Esophagus muscularis mucosa (tissue), 4 donors: Measurements from ENCODE around the gene PSENEN. TPM values are rescaled to one million over a fixed set of nuclear protein-coding genes. Genes with fewer than 3 reads are reported as not detected.

ENCODE experiments used
- DNase-seq: peaks from one replicate; pipeline ENCODE4 v3.0.0-alpha.2; 2017; ENCODE audit errors: extremely low spot score
- H3K27ac ChIP-seq, 4 donors: fragments of 200-600 bp; sonication (generic); replicated peaks in 1 of 4; 1 replicate in 3 of 4; 2 replicates in 1 of 4; pipeline ENCODE4 v1.5.1; 2016 to 2019; ENCODE audit warnings: mild to moderate bottlenecking in 1 of 4
- H3K27me3 ChIP-seq, 4 donors: fragments of 200-600 bp; sonication (generic); one replicate each; pipeline versions ENCODE4 v1.5.1 to v1.6.0; 2016 to 2019
- H3K36me3 ChIP-seq, 4 donors: fragments of 200-600 bp; sonication (generic); one replicate each; pipeline ENCODE4 v1.5.1; 2016 to 2019
- H3K4me1 ChIP-seq, 4 donors: fragments of 200-600 bp; sonication (generic); one replicate each; pipeline ENCODE4 v1.5.1; 2016 to 2019
- H3K4me3 ChIP-seq, 4 donors: fragments of 200-600 bp; sonication (generic); 1 replicate in 2 of 4; 2 replicates in 2 of 4; pipeline ENCODE4 v1.5.1; 2016 to 2019; ENCODE audit warnings: mild to moderate bottlenecking in 4 of 4, moderate library complexity in 1 of 4
- H3K9me3 ChIP-seq, 4 donors: fragments of 200-600 bp; sonication (generic); 1 replicate in 3 of 4; 2 replicates in 1 of 4; pipeline ENCODE4 v1.5.1; 2016 to 2019
- CTCF ChIP-seq, 3 experiments: fragments of 200-600 bp in 2 of 3; fragments of 450-650 bp in 1 of 3; sonication (generic) in 2 of 3; IDR thresholded peaks; one replicate each; pipeline ENCODE4 v1.5.1; 2017 to 2019; ENCODE audit warnings: antibody characterized with exemption in 3 of 3, mild to moderate bottlenecking in 2 of 3, moderate library complexity in 1 of 3
- EP300 ChIP-seq: sonication (generic); formaldehyde crosslinking; IDR thresholded peaks from one replicate; pipeline ENCODE4 v1.6.1; 2017; ENCODE audit warnings: antibody characterized with exemption
- POLR2A ChIP-seq: fragments of 450-650 bp; IDR thresholded peaks from one replicate; pipeline ENCODE4 v1.6.1; 2017; ENCODE audit warnings: antibody characterized with exemption, moderate library complexity, mild to moderate bottlenecking, low read depth
- POLR2AphosphoS5 ChIP-seq, 2 donors: sonication (generic); formaldehyde crosslinking; IDR thresholded peaks; one replicate each; pipeline ENCODE4 v1.6.1; 2017; ENCODE audit warnings: antibody characterized with exemption in 2 of 2
- WGBS: methylation state at CpG from one replicate; pipeline ENCODE4 v1.1.5; 2018; 5-methylcytosine and 5-hydroxymethylcytosine counted together
- intact Hi-C: fragments of 100-400 bp; cut with DNase I; formaldehyde crosslinking; loops from one replicate; pipeline ENCODE4 v1.15.1; 2023
- total RNA-seq, 4 donors: library from RNA; depleted of rRNA; stranded (reverse); fragments of >200 nt; gene quantifications; one replicate each; pipeline versions ENCODE4 v1.1.0 to v1.2.1, GENCODE V29; 2016

Gene PSENEN
- total RNA-seq, 4 donors from 2014 or later = 27.4 to 48.7 (median 33.8) TPM

DNA sequence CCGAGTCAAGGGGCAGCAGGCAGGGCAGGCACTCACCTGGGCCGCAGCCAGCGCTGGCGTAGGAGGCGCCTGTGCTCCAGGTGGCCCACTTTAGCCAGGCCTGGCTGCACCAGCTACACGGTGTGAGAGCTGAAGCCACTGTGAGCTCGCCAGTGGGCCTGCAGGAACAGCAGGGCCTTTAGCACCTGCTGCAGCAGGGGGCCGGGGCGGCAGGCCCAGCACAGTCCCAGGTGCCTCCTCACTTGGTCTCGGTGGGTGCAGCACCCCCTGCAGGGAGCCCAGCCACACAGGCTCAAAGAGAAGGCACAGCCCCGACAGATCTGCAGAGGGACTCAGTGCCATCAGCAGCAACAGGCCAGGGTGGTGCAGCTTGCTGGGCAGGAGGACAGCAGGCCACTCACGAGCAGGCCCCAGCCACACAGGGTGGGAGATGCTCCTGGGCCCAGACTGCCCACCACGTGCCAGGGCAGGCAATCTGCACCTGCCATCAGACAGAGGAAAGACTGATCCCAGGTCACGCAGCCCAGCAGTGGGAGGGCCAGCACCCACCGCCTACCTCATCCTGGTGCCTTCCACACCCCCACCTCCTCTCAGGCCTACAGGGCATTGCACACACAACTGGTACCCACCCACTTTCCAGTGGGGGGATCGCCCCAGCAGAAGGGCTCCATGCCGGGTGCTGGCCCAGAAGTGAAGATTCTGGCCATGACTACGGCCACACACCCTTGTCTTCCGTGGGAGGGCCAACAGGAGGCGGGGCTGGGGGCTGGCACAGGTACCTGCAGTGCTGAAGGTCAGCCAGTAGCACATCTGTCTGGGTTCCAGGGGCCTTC is 45.7 kb downstream of the PSENEN start:
- Histone ChIP-seq H3K4me3 (no peak overlapping the region), H3K27me3 (peaks cover 0 to 26% (median 0%) of the 10 kb centered on the region in 4 donors), H3K9me3 (no peaks in the 10 kb centered on the region), H3K36me3 (peaks cover 0 to 7% (median under 1%) of the 10 kb centered on the region in 4 donors), H3K4me1 (no peaks in the 10 kb centered on the region), H3K27ac (no peak overlapping the region)
- DNase-seq = no peak
- 62% methylated on average over 9 of the region's 20 CpGs for WGBS
- intact Hi-C loops = no loop called here
- no peak for TF ChIP-seq CTCF (IDR thresholded peaks at IDR 0.05)
- TF ChIP-seq EP300 = no peak
- no peak for TF ChIP-seq POLR2AphosphoS5 (IDR thresholded peaks at IDR 0.05)
- TF ChIP-seq POLR2A = no peak

DNA sequence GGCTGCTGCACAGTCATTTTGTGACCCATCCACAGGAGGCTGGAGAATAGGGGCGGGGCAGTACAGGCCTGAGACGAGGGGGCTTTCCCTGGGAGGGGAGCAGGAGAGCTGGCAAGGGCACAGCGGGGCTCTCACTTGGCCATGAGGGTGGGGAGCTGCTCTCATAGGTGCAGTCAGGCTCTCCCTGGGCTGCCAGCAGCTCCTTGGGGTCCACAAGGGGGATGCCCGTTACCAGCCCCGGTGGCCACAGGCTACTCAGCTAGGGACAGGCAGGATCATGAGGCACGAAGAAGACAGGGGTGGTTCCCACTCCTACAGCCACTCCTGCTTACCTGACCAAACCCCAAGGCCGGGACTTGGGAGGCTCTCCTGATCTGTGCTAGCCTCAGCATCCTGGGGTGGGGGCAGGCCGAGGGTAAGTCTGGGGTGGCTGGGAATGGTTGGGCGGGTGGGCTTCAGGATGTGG is 46.4 kb downstream of the PSENEN start:
- H3K27me3 ChIP-seq = peaks cover 0 to 32% (median 0%) of the 10 kb centered on the region in 4 donors
- intact Hi-C loops = no loop called here

DNA sequence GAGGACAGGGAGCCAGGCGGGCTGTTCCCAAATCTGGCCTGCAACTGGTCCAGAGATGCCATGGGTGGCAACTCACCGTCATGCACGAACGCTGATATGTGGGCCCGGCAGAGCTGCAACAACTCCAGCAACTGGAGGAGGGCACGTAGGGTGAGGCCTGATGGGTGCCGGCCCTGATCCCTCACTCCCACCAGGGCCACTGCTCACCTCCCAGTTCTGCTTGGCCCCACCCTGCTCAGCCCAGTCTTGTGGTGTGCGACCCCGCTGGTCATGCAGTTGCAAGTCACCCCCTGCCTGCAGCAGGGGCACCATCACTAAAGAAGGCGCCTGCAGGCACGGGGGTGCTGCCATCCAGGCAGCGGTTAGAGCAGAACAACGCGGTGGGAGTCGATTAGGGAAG is 46.9 kb downstream of the PSENEN start:
- intact Hi-C loops = no loop called here
- 91% methylated on average over 15 of the region's 15 CpGs for WGBS
- DNase-seq = no peak
- peaks cover 0 to 5% (median under 1%) of the 10 kb centered on the region in 4 donors for H3K4me1 ChIP-seq
- no peak for TF ChIP-seq POLR2AphosphoS5 (IDR thresholded peaks at IDR 0.05)
- no peak for TF ChIP-seq EP300
- no peak for TF ChIP-seq POLR2A
- no peak for TF ChIP-seq CTCF (IDR thresholded peaks at IDR 0.05)
- no peaks in the 10 kb centered on the region for H3K9me3 ChIP-seq
- peaks cover 0 to 37% (median 0%) of the 10 kb centered on the region in 4 donors for H3K27me3 ChIP-seq
- H3K36me3 ChIP-seq = no peaks in the 10 kb centered on the region
- no peak overlapping the region for H3K27ac ChIP-seq
- no peak overlapping the region for H3K4me3 ChIP-seq

More for the DNA sequence above, 46.4 kb downstream of the PSENEN start:
- no peak for TF ChIP-seq CTCF (IDR thresholded peaks at IDR 0.05)
- no peak for TF ChIP-seq EP300
- TF ChIP-seq POLR2AphosphoS5 (IDR thresholded peaks at IDR 0.05) = no peak
- no peak for TF ChIP-seq POLR2A
- H3K4me3 ChIP-seq = no peak overlapping the region
- H3K27ac ChIP-seq = no peak overlapping the region
- peaks cover 0 to 3% (median 0%) of the 10 kb centered on the region in 4 donors for H3K36me3 ChIP-seq
- WGBS = no CpG with 5 or more reads among the region's 9 CpGs
- DNase-seq = no peak
- H3K9me3 ChIP-seq = no peaks in the 10 kb centered on the region
- H3K4me1 ChIP-seq = peaks cover 0 to under 1% (median 0%) of the 10 kb centered on the region in 4 donors

DNA sequence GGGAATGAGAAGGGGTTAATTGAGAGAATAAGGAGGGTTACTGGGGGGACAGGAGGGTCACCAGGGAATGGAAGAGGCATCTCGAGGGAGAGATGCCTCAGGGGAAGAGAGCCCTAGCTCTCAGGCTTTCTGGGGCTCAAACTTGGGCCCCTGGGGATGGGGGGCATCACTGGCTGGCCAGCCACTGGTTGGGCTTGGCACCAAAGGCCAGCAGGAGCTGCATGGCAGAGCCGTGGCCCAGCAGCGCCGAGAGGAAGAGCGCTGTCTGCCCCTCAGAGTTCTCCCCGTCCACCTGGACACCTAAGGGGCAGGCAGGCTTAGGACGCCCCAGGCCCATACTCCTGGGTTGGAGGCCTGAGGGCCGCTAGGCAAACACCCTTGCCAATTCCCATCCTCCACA is 47.4 kb downstream of the PSENEN start:
- no peak overlapping the region for H3K27ac ChIP-seq
- peaks cover 0 to 10% (median 4%) of the 10 kb centered on the region in 4 donors for H3K4me1 ChIP-seq
- peaks cover 0 to 43% (median 3%) of the 10 kb centered on the region in 4 donors for H3K27me3 ChIP-seq
- H3K9me3 ChIP-seq = no peaks in the 10 kb centered on the region
- no peaks in the 10 kb centered on the region for H3K36me3 ChIP-seq
- TF ChIP-seq POLR2AphosphoS5 (IDR thresholded peaks at IDR 0.05) (no peak), POLR2A (no peak), CTCF (IDR thresholded peaks at IDR 0.05) (no peak), EP300 (no peak)
- no peak for DNase-seq
- 38% methylated on average over 1 of the region's 8 CpGs for WGBS
- H3K4me3 ChIP-seq = no peak overlapping the region
- intact Hi-C loops = no loop called here
